Endothelial cell of umbilical vein (primary cell): Measurements from ENCODE around the gene KRT78. TPM values are rescaled to one million over a fixed set of nuclear protein-coding genes. Genes with fewer than 3 reads are reported as not detected.

Experiments used
- BruUV-seq: library from RNA; stranded (reverse); fragments of 400-500 nt; replicated peaks from 2 replicates; lab custom pipeline; 2021; lab: Mats Ljungman, UMichigan
- CTCF ChIA-PET: fragments of 300-600, 350-600 bp; sonication (Branson Sonifier 250); formaldehyde crosslinking; loops from one replicate; lab custom pipeline; 2021; ENCODE audit warnings: antibody characterized with exemption, inconsistent platforms; lab: Charles Lee
- POLR2A ChIA-PET: fragments of 300-600, 350-600 bp; sonication (Branson Sonifier 250); formaldehyde crosslinking; loops from one replicate; lab custom pipeline; 2021; ENCODE audit warnings: antibody characterized with exemption, inconsistent platforms; lab: Charles Lee
- DNase-seq: peaks from one replicate; pipeline ENCODE4 v3.0.0-alpha.2; 2011; ENCODE audit warnings: low read depth, low spot score
- FAIRE-seq: peaks from 2 replicates; lab custom pipeline; 2011; peaks lifted over from hg19 to GRCh38; lab: Jason Lieb, UNC
- H2AFZ ChIP-seq: 2 replicates; pipeline ENCODE4 v1.6.0; 2012; ENCODE audit warnings: low read depth, low read length, control low read depth, inconsistent platforms
- H3K27ac ChIP-seq: 2 replicates; pipeline ENCODE4 v1.5.1; 2011; ENCODE audit warnings: low read depth, mild to moderate bottlenecking, control low read depth, low read length, moderate library complexity; ENCODE audit not compliant: insufficient read depth
- H3K27me3 ChIP-seq, 2 experiments: 2 replicates each; pipeline versions ENCODE4 v1.6.0 to v1.6.1; 2011; ENCODE audit warnings: low read length in 2 of 2, mixed read lengths in 1 of 2; ENCODE audit not compliant: control insufficient read depth in 2 of 2, insufficient read depth in 2 of 2
- H3K36me3 ChIP-seq, 2 experiments: 2 replicates in 1 of 2; 3 replicates in 1 of 2; pipeline ENCODE4 v1.5.1; 2011; ENCODE audit warnings: low read length in 2 of 2, mild to moderate bottlenecking in 1 of 2, moderate library complexity in 1 of 2; ENCODE audit not compliant: control insufficient read depth in 2 of 2, insufficient read depth in 2 of 2; ENCODE audit errors: extremely low read depth in 1 of 2
- H3K4me1 ChIP-seq: 3 replicates; pipeline ENCODE4 v1.5.1; 2011; ENCODE audit warnings: mild to moderate bottlenecking, low read length; ENCODE audit not compliant: control insufficient read depth, insufficient read depth; ENCODE audit errors: extremely low read depth
- H3K4me2 ChIP-seq: 2 replicates; pipeline ENCODE4 v1.6.1; 2011; ENCODE audit warnings: low read length, control low read depth, mixed read lengths; ENCODE audit not compliant: insufficient read depth
- H3K4me3 ChIP-seq, 3 experiments: fragments of 200-600 bp in 1 of 3; sonication (generic), shearing (Covaris generic) in 1 of 3; replicated peaks in 1 of 3; 2 replicates each; pipeline ENCODE4 v1.5.1; 2011 to 2016; ENCODE audit warnings: control low read depth in 3 of 3, low read length in 3 of 3, mild to moderate bottlenecking in 2 of 3, inconsistent platforms in 1 of 3, low read depth in 1 of 3, moderate library complexity in 1 of 3; ENCODE audit not compliant: insufficient read depth in 1 of 3
- H3K79me2 ChIP-seq: 2 replicates; pipeline ENCODE4 v1.6.0; 2012; ENCODE audit warnings: low read length, inconsistent platforms; ENCODE audit not compliant: control insufficient read depth, insufficient read depth
- H3K9ac ChIP-seq: replicated peaks from 2 replicates; pipeline ENCODE3; 2011; ENCODE audit warnings: low read length, control low read depth; ENCODE audit not compliant: insufficient read depth; ENCODE audit errors: extremely low read depth
- H3K9me1 ChIP-seq: replicated peaks from 3 replicates; pipeline ENCODE4 v1.6.0; 2011; ENCODE audit warnings: mild to moderate bottlenecking, low read length; ENCODE audit not compliant: control insufficient read depth, insufficient read depth; ENCODE audit errors: extremely low read depth
- H3K9me3 ChIP-seq: replicated peaks from 2 replicates; pipeline ENCODE4 v1.5.1; 2012; ENCODE audit warnings: low read length, inconsistent platforms; ENCODE audit not compliant: control insufficient read depth, insufficient read depth
- H4K20me1 ChIP-seq: replicated peaks from 2 replicates; pipeline ENCODE3; 2011; ENCODE audit warnings: mild to moderate bottlenecking, low read length; ENCODE audit not compliant: control insufficient read depth, insufficient read depth; ENCODE audit errors: extremely low read depth
- CTCF ChIP-seq, 2 donors: IDR thresholded peaks; 1 replicate in 1 of 2; 2 replicates in 1 of 2; pipeline ENCODE4 v1.5.1; 2011; ENCODE audit warnings: low read length in 2 of 2, mild to moderate bottlenecking in 2 of 2, moderate library complexity in 2 of 2, control low read depth in 1 of 2, inconsistent platforms in 1 of 2, low read depth in 1 of 2; ENCODE audit not compliant: insufficient read depth in 1 of 2; ENCODE audit errors: extremely low read depth in 1 of 2
- EZH2 ChIP-seq: IDR thresholded peaks from 2 replicates; pipeline ENCODE4 v1.6.1; 2012; ENCODE audit warnings: borderline replicate concordance, low read depth, mild to moderate bottlenecking, moderate library complexity, low read length, inconsistent platforms; ENCODE audit not compliant: severe bottlenecking
- FOS ChIP-seq: IDR thresholded peaks from 2 replicates; pipeline ENCODE4 v1.6.1; 2011; ENCODE audit warnings: mild to moderate bottlenecking, low read length, moderate library complexity, borderline replicate concordance; ENCODE audit not compliant: insufficient read depth
- GATA2 ChIP-seq: IDR thresholded peaks from 2 replicates; pipeline ENCODE4 v1.7.0; 2011; ENCODE audit warnings: low read depth, mild to moderate bottlenecking, moderate library complexity, mixed read lengths, low read length; ENCODE audit not compliant: insufficient read length, insufficient read depth
- JUN ChIP-seq: IDR thresholded peaks from 2 replicates; pipeline ENCODE4 v1.6.1; 2011; ENCODE audit warnings: borderline replicate concordance, low read depth; ENCODE audit not compliant: insufficient read length, insufficient read depth
- MYC ChIP-seq: IDR thresholded peaks from one replicate; pipeline ENCODE4 v1.6.1; 2011; ENCODE audit warnings: mild to moderate bottlenecking, low read depth, low read length
- POLR2A ChIP-seq: IDR thresholded peaks from 2 replicates; pipeline ENCODE4 v1.6.1; 2012; ENCODE audit warnings: low read depth, mild to moderate bottlenecking, control low read depth, low read length
- POLR2AphosphoS5 ChIP-seq: IDR thresholded peaks from 2 replicates; pipeline ENCODE4 v1.6.1; 2012; ENCODE audit warnings: low read depth, mild to moderate bottlenecking, control low read depth, low read length, moderate library complexity; ENCODE audit not compliant: insufficient read depth
- dilution Hi-C: fragments of 300-500 bp; cut with MboI; formaldehyde crosslinking; loops from one replicate; pipeline ENCODE4 v1.15.0; 2019; ENCODE audit warnings: low sequenced_read_pairs; ENCODE audit not compliant: extremely low pct_ligation_motif_present
- intact Hi-C: fragments of 100-400 bp; cut with micrococcal nuclease; formaldehyde crosslinking; loops from one replicate; pipeline ENCODE4 v1.10.0; 2022
- polyA plus RNA-seq, 4 experiments: library from polyadenylated mRNA; depleted of rRNA in 3 of 4; stranded (reverse) in 3 of 4; unstranded in 1 of 4; fragments of >200 nt; gene quantifications; 2 replicates each; pipeline versions ENCODE4 v1.2.1 to v1.2.3, GENCODE V29; 2011 to 2012; ENCODE audit warnings: missing spikeins in 1 of 4
- total RNA-seq: library from RNA; stranded (reverse); gene quantifications from 2 replicates; pipeline ENCODE4 v1.2.3, GENCODE V29; 2021
- TF ChIP-seq, protein P1 (sequence below): IDR thresholded peaks from 2 replicates; pipeline ENCODE4 v1.6.1; 2011; ENCODE audit not compliant: insufficient read depth, insufficient read length

KRT78 gene
- total and polyA plus RNA-seq, 2 donors (not counting 3 experiments of a cell fraction or from before 2014, with no cell fraction given), result not detected

DNA sequence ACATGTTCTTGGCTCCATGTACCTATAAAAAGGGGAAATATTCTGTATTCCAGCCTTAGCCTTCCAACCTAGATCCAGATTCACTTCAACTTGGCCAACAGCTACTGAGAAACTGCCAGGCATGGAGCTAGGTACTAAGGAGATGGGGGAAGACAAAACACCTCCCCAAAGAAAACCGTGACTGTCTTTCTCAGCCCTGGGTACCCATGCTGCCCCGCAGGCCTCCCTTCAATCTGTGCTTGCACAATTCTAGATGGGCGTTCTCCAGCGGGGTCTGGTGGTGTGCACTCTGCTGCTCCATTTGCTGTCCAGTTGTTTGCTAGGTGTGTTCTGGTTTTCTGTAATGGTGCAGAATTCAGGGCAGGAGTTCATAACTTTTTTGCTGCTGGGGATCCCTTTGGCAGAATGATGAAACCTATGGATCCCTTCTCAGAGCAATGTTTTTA lies 34.1 kb downstream of the KRT78 start:
- no TSS peak for BruUV-seq
- no peak overlapping the region for H3K27ac ChIP-seq
- no peaks in the 10 kb centered on the region for H3K79me2 ChIP-seq
- FAIRE-seq, result no peak
- TF ChIP-seq FOS, result no peak
- TF ChIP-seq GATA2, result no peak
- no peak for TF ChIP-seq POLR2AphosphoS5
- TF ChIP-seq POLR2A, result no peak
- no peak for TF ChIP-seq MYC
- no peak for TF ChIP-seq JUN
- TF ChIP-seq, protein P1, sequence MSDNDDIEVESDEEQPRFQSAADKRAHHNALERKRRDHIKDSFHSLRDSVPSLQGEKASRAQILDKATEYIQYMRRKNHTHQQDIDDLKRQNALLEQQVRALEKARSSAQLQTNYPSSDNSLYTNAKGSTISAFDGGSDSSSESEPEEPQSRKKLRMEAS, result no peak
- TF ChIP-seq CTCF (IDR thresholded peaks at IDR 0.05; ENCODE audit: extremely low read depth in 1 of 2, insufficient read depth in 1 of 2, low read depth in 1 of 2, low read length in 2 of 2), result no peak
- no peak for TF ChIP-seq EZH2
- intact Hi-C loops, result no loop called here
- no peaks in the 10 kb centered on the region for H3K9me1 ChIP-seq
- no peak overlapping the region for H3K4me3 ChIP-seq
- H2AFZ ChIP-seq, result no peak overlapping the region
- no peaks in the 10 kb centered on the region for H3K27me3 ChIP-seq
- no peaks in the 10 kb centered on the region for H4K20me1 ChIP-seq
- ChIA-PET POLR2A (no interaction called here), CTCF (interaction anchor here (1.5 kb wide), 1 partner anchor 51 kb away, joined by 3 read pairs; no protein-coding TSS in a partner anchor)
- no peaks in the 10 kb centered on the region for H3K36me3 ChIP-seq
- H3K4me2 ChIP-seq, result no peak overlapping the region
- dilution Hi-C loops, result no loop called here
- DNase-seq, result no peak
- H3K9ac ChIP-seq, result no peak overlapping the region
- no peaks in the 10 kb centered on the region for H3K4me1 ChIP-seq
- no peaks in the 10 kb centered on the region for H3K9me3 ChIP-seq
